Pancreas (tissue), 10 donors: ENCODE results near the gene SMIM26. TPM values are rescaled to one million over a fixed set of nuclear protein-coding genes. Genes with fewer than 3 reads are reported as not detected.

Source experiments
- ATAC-seq, 4 donors: fragments of 200-7000 bp; cut with Tn5 transposase; one replicate each; pipeline versions ENCODE4 v1.8.0 to v1.9.1; 2020; ENCODE audit warnings: mild to moderate bottlenecking in 4 of 4, moderate library complexity in 4 of 4
- DNase-seq, 6 donors: peaks; one replicate each; pipeline ENCODE4 v3.0.0-alpha.2; 2020
- FAIRE-seq: peaks from 2 replicates; lab custom pipeline; 2012; peaks lifted over from hg19 to GRCh38; lab: Jason Lieb, UNC
- H3K27ac ChIP-seq, 4 donors: fragments of 200-600 bp; sonication (generic); 1 replicate in 3 of 4; 2 replicates in 1 of 4; pipeline versions ENCODE4 v1.5.0 to v1.8.0; 2020
- H3K27me3 ChIP-seq, 4 donors: fragments of 200-600 bp; one replicate each; pipeline ENCODE4 v1.8.0; 2021
- H3K36me3 ChIP-seq, 3 donors: fragments of 200-600 bp; sonication (generic) in 1 of 3; one replicate each; pipeline versions ENCODE4 v1.5.0 to v1.8.0; 2020 to 2021
- H3K4me1 ChIP-seq, 3 donors: fragments of 200-600 bp; one replicate each; pipeline ENCODE4 v1.8.0; 2021
- H3K4me3 ChIP-seq, 4 donors: fragments of 200-600 bp; sonication (generic) in 2 of 4; one replicate each; pipeline versions ENCODE4 v1.5.0 to v1.8.0; 2020 to 2021
- H3K9me3 ChIP-seq, 4 donors: fragments of 200-600 bp; one replicate each; pipeline ENCODE4 v1.8.0; 2021
- WGBS, 2 donors: extraction: QIAGEN DNeasy Blood & Tissue Kit; methylation state at CpG; one replicate each; pipeline ENCODE4 v1.1.7; 2013; 5-methylcytosine and 5-hydroxymethylcytosine counted together
- intact Hi-C, 3 donors: fragments of 100-400 bp; cut with DNase I; formaldehyde crosslinking; loops; one replicate each; pipeline versions ENCODE4 v1.11.1 to v1.14.2; 2022
- polyA plus RNA-seq, 2 donors: library from polyadenylated mRNA; stranded (reverse); fragments of 200-250 nt; gene quantifications; one replicate each; pipeline ENCODE4 v1.2.3, GENCODE V29; 2013
- total RNA-seq, 6 donors: library from RNA; stranded (reverse); fragmentation: NEBNext Ultra II Directional in 4 of 6; extraction: Animal tissue kit (Norgen Biotek cat#: 25700) in 4 of 6; gene quantifications; one replicate each; pipeline versions ENCODE4 v1.2.1 to v1.2.4, GENCODE V29; 2021 to 2023
- TF ChIP-seq, protein P1 (sequence below), 4 donors: fragments of 200-600 bp; sonication (generic) in 3 of 4; IDR thresholded peaks; one replicate each; pipeline versions ENCODE4 v1.5.0 to v1.8.0; 2021; ENCODE audit warnings: antibody characterized with exemption in 4 of 4
- donor health status: healthy with polysubstance abuse.
- donor health status: DM: no; HTN: no; CAD: no; lungs with moderate emphysema.
- donor health status: DM: no; HTN: no; CAD: no.
- donor health status: control.
- donor health status: control.
- donor health status: Bipolar disorder and iron deficiency.
- donor health status: DM: yes; HTN: yes; CAD: no.
- donor health status: DM: no; HTN: no; CAD: no.
- donor health status: DM: no; HTN: no; CAD: no.
- donor health status: DM: yes; HTN: yes; CAD: no.

Gene SMIM26
- total and polyA plus RNA-seq, 8 donors: 28.8 to 109 (median 35.7) TPM

- Histone ChIP-seq H3K4me1 (no peaks in the 10 kb centered on the region), H3K9me3 (no peaks in the 10 kb centered on the region), H3K4me3 (no peak overlapping the region), H3K27me3 (no peaks in the 10 kb centered on the region), H3K36me3 (peaks cover 8 to 58% (median 31%) of the 10 kb centered on the region in 3 donors), H3K27ac (no peak overlapping the region)
- ATAC-seq: peak in 1 of 4 donors; percentile 46
- intact Hi-C loops: no loop called here
- FAIRE-seq: no peak
- DNase-seq: no peak
- TF ChIP-seq, protein P1, sequence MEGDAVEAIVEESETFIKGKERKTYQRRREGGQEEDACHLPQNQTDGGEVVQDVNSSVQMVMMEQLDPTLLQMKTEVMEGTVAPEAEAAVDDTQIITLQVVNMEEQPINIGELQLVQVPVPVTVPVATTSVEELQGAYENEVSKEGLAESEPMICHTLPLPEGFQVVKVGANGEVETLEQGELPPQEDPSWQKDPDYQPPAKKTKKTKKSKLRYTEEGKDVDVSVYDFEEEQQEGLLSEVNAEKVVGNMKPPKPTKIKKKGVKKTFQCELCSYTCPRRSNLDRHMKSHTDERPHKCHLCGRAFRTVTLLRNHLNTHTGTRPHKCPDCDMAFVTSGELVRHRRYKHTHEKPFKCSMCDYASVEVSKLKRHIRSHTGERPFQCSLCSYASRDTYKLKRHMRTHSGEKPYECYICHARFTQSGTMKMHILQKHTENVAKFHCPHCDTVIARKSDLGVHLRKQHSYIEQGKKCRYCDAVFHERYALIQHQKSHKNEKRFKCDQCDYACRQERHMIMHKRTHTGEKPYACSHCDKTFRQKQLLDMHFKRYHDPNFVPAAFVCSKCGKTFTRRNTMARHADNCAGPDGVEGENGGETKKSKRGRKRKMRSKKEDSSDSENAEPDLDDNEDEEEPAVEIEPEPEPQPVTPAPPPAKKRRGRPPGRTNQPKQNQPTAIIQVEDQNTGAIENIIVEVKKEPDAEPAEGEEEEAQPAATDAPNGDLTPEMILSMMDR (IDR thresholded peaks at IDR 0.05): no peak
- WGBS, 2 donors: 63 to 69% methylated on average over 6 of the region's 6 CpGs
These were observed 33.1 kb upstream of the SMIM26 start for GRCh38 chr20:18533978-18534644.

DNA sequence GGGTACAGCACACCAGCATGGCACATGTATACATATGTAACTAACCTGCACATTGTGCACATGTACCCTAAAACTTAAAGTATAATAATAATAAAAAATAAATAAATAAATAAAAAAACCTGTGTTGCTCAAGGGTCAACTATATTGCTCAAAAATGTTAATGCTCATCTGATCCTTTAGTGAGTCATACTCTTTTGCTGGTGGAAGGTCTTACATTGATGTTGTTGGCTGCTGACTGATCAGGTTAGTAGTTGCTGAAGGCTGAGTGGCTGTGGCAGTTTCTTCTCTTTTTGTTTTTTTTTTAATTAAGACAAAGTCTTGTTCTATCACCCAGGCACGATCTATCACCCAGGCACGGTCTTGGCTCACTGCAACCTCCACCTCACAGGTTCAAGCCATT is 29.6 kb upstream of the SMIM26 start:
- H3K4me1 ChIP-seq: no peaks in the 10 kb centered on the region
- FAIRE-seq (no peak), ATAC-seq (no peak), DNase-seq (no peak)
- 100% methylated on average over 2 of the region's 2 CpGs for whole genome bisulfite sequencing, 2 donors
- TF ChIP-seq, protein P1 (IDR thresholded peaks at IDR 0.05): no peak
- H3K4me3 ChIP-seq: no peak overlapping the region
- H3K27me3 ChIP-seq: no peaks in the 10 kb centered on the region
- H3K9me3 ChIP-seq: no peaks in the 10 kb centered on the region
- intact Hi-C loops: no loop called here
- peaks cover 3 to 28% (median 16%) of the 10 kb centered on the region in 3 donors for H3K36me3 ChIP-seq
- no peak overlapping the region for H3K27ac ChIP-seq

DNA sequence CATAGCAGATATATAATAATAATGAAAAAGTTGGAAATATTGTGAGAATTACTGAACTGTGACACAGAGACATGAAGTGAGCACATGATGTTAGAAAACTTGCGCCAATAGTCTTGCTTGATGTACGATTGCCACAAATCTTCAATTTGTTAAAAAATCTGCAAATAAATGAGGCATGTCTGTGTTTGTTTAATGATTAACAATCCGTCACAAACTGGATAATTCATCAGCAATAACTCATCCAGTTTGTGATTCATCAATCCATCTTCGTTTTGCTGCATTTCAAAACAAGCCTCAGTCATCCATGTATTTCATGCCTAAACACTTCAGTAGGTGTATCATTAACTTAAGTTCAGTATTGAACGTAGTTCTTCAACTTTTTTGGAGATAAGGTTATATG is 25.5 kb upstream of the SMIM26 start:
- no peak for ATAC-seq
- 47 to 49% methylated on average over 5 of the region's 5 CpGs for WGBS, 2 donors

DNA sequence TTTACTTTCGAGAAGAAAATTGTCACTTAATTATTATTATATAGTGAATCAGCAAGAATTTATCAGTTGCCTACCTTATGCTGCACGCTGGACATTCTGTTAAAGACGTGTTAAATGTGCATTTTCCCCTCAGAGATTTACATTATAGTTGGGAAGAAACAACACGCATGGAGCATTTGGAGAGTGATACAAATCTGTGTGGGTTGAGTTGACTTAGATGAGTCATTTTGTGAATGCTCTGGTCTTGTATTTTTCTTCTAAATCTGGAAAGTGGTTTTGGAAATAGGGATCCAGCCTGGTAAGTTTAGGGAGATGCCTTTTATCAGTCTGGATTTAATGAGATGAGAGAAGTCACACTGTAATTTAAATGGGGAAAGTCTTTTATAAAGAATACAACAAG is 24.0 kb upstream of the SMIM26 start:
- Histone ChIP-seq H3K9me3 (no peaks in the 10 kb centered on the region), H3K4me3 (no peak overlapping the region), H3K27me3 (no peaks in the 10 kb centered on the region), H3K36me3 (peaks cover 0 to 21% (median 15%) of the 10 kb centered on the region in 3 donors), H3K27ac (peak overlapping the region in 3 of 4 donors; percentile 47 to 73 (median 67)), H3K4me1 (peaks cover 8 to 17% (median 16%) of the 10 kb centered on the region in 3 donors)
- TF ChIP-seq, protein P1 (IDR thresholded peaks at IDR 0.05): no peak
- DNase-seq (no peak), FAIRE-seq (no peak), ATAC-seq (no peak)
- intact Hi-C loops: no loop called here
- 83 to 84% methylated on average over 4 of the region's 4 CpGs for WGBS, 2 donors

More for the DNA sequence above, 25.5 kb upstream of the SMIM26 start:
- FAIRE-seq: no peak
- Histone ChIP-seq H3K27me3 (no peaks in the 10 kb centered on the region), H3K4me1 (peaks cover 8 to 17% (median 16%) of the 10 kb centered on the region in 3 donors), H3K9me3 (no peaks in the 10 kb centered on the region), H3K27ac (no peak overlapping the region), H3K36me3 (peaks cover 0 to 16% (median 15%) of the 10 kb centered on the region in 3 donors), H3K4me3 (no peak overlapping the region)
- intact Hi-C loops: no loop called here
- no peak for DNase-seq
- TF ChIP-seq, protein P1 (IDR thresholded peaks at IDR 0.05): no peak

DNA sequence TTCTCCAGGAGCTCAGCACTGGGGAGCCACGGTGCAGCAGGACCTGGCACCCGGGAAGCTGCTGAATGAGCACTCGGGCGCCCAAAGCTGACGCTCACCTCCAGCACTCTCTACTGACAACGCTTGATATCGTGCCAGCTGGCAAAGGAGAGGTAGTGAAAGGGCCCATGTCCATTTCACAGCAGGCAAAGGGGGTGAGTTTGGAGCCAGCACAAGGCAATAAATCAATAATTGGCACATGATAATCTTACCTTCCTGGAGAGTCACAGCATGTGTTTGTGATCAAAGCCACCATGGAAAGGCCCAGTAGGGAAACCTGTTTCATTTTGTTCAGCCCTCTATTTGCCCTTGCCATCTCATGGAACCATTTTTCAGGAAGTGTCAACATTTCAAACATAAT is 23.3 kb upstream of the SMIM26 start:
- H3K9me3 ChIP-seq: no peaks in the 10 kb centered on the region
- WGBS, 2 donors: 13 to 15% methylated on average over 7 of the region's 7 CpGs
- H3K27me3 ChIP-seq: no peaks in the 10 kb centered on the region
- TF ChIP-seq, protein P1 (IDR thresholded peaks at IDR 0.05): no peak
- peaks cover 0 to 25% (median 15%) of the 10 kb centered on the region in 3 donors for H3K36me3 ChIP-seq
- peak; percentile 81 to 96 (median 94) for DNase-seq
- peaks cover 8 to 17% (median 16%) of the 10 kb centered on the region in 3 donors for H3K4me1 ChIP-seq
- no peak overlapping the region for H3K4me3 ChIP-seq
- peak; percentile 91 to 96 (median 96) for ATAC-seq
- peak overlapping the region; percentile 3 to 73 (median 58) for H3K27ac ChIP-seq
- no peak for FAIRE-seq
- intact Hi-C loops: no loop called here
